Neural crest cell (in vitro differentiated cells): ENCODE results near the gene CIAO3. TPM values are rescaled to one million over a fixed set of nuclear protein-coding genes. Genes with fewer than 3 reads are reported as not detected.

Source experiments
- DNase-seq: peaks from one replicate; pipeline ENCODE4 v3.0.0; 2021; ENCODE audit warnings: low read depth, mixed read lengths, low spot score
- H3K27ac Mint-ChIP-seq: one replicate; pipeline ENCODE4 v1.8.0; 2021; ENCODE audit warnings: mild to moderate bottlenecking, mixed read lengths; ENCODE audit not compliant: unreplicated experiment
- H3K27me3 Mint-ChIP-seq: 2 replicates; pipeline ENCODE4 v1.8.0; 2021; ENCODE audit warnings: low read depth, mild to moderate bottlenecking, mixed read lengths
- H3K36me3 Mint-ChIP-seq: 2 replicates; pipeline ENCODE4 v1.8.0; 2021; ENCODE audit warnings: low read depth, mild to moderate bottlenecking, mixed read lengths
- H3K4me1 Mint-ChIP-seq: 2 replicates; pipeline ENCODE4 v1.8.0; 2021; ENCODE audit warnings: mixed read lengths
- H3K4me3 Mint-ChIP-seq: one replicate; pipeline ENCODE4 v1.8.0; 2021; ENCODE audit warnings: mild to moderate bottlenecking, mixed read lengths
- H3K9me3 Mint-ChIP-seq: 2 replicates; pipeline ENCODE4 v1.8.0; 2021; ENCODE audit warnings: mixed read lengths
- CTCF ChIP-seq: fragments of 200-600 bp; sonication (generic); conservative IDR thresholded peaks from 2 replicates; pipeline ENCODE4 v1.5.0; 2021; ENCODE audit warnings: antibody characterized with exemption, mild to moderate bottlenecking
- total RNA-seq: library from RNA; stranded (reverse); gene quantifications from 2 replicates; pipeline ENCODE4 v1.2.1, GENCODE V29; 2021

CIAO3 gene
- total RNA-seq, 1 donor from 2014 or later = 45.9 TPM

GRCh38 chr16:703406-703805 is 37.4 kb downstream of the CIAO3 start:
- H3K36me3 Mint-ChIP-seq = no peaks in the 10 kb centered on the region
- no peak for DNase-seq
- no peak overlapping the region for H3K27ac Mint-ChIP-seq
- peaks cover 84% of the 10 kb centered on the region for H3K27me3 Mint-ChIP-seq
- no peaks in the 10 kb centered on the region for H3K9me3 Mint-ChIP-seq
- H3K4me3 Mint-ChIP-seq = no peak overlapping the region
- TF ChIP-seq CTCF = no peak
- H3K4me1 Mint-ChIP-seq = no peaks in the 10 kb centered on the region

GRCh38 chr16:702341-702740 is 38.5 kb downstream of the CIAO3 start:
- Mint-ChIP-seq H3K36me3 (no peaks in the 10 kb centered on the region), H3K27ac (no peak overlapping the region), H3K4me1 (no peaks in the 10 kb centered on the region), H3K4me3 (no peak overlapping the region), H3K9me3 (no peaks in the 10 kb centered on the region), H3K27me3 (peaks cover 86% of the 10 kb centered on the region)
- TF ChIP-seq CTCF = no peak
- DNase-seq = no peak

GRCh38 chr16:700684-701584 is 39.9 kb downstream of the CIAO3 start:
- H3K27me3 Mint-ChIP-seq = peaks cover 86% of the 10 kb centered on the region
- H3K4me1 Mint-ChIP-seq = no peaks in the 10 kb centered on the region
- TF ChIP-seq CTCF = no peak
- H3K4me3 Mint-ChIP-seq = no peak overlapping the region
- no peaks in the 10 kb centered on the region for H3K9me3 Mint-ChIP-seq
- no peak overlapping the region for H3K27ac Mint-ChIP-seq
- no peaks in the 10 kb centered on the region for H3K36me3 Mint-ChIP-seq
- peak; percentile 67 for DNase-seq

- H3K27me3 Mint-ChIP-seq = peaks cover 94% of the 10 kb centered on the region
- H3K4me1 Mint-ChIP-seq = no peaks in the 10 kb centered on the region
- TF ChIP-seq CTCF = no peak
- H3K9me3 Mint-ChIP-seq = no peaks in the 10 kb centered on the region
- H3K4me3 Mint-ChIP-seq = no peak overlapping the region
- H3K27ac Mint-ChIP-seq = no peak overlapping the region
- no peak for DNase-seq
- no peaks in the 10 kb centered on the region for H3K36me3 Mint-ChIP-seq
Observed at GRCh38 chr16:698911-699671, 41.7 kb downstream of the CIAO3 start.

- no peaks in the 10 kb centered on the region for H3K9me3 Mint-ChIP-seq
- peaks cover 6% of the 10 kb centered on the region for H3K4me1 Mint-ChIP-seq
Observed at GRCh38 chr16:695355-696089, 45.3 kb downstream of the CIAO3 start.

More at GRCh38 chr16:695355-696089, 45.3 kb downstream of the CIAO3 start:
- Mint-ChIP-seq H3K27ac (no peak overlapping the region), H3K27me3 (peaks cover 91% of the 10 kb centered on the region), H3K36me3 (no peaks in the 10 kb centered on the region), H3K4me3 (no peak overlapping the region)
- DNase-seq = no peak
- TF ChIP-seq CTCF = no peak
